ENCODE results near the gene NCOA6. TPM values are rescaled to one million over a fixed set of nuclear protein-coding genes. Genes with fewer than 3 reads are reported as not detected.

The NCOA6 gene
- total and polyA plus RNA-seq, 2 donors (not counting 1 experiment from before 2014, with no cell fraction given), result 8.1 to 12.0 TPM

DNA sequence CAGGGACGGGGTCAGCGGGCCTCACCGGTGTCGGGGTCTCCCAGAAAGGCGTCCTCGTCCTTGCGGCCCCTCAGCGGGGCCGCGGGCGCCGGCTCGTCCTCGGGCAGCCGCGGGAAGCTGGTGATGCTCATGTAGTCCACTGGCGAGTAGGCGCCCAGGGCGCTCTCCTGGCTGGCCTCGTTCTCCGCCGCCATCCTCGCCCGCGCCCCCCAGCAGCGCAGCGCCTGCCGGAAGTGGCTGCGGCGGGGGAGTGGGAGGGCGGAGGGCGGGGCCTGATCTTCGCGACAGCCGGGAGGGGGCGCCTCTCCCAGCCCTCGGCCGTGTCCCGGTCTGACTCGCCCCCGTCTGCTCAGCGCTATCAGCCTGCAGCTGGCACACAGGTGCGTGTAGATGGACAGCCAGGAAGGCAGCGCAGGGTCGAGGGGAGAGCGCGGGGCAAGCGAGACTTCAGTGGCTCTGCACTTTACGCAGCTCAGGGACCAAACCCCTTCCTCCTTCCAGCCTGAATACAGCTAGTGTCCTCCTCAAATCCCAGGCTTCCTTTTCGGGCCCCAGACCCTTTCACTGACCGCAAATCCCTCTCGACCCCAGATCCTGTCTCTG, 47.3 kb upstream of the NCOA6 start, which contains the start of gene GGT7:
Gene GGT7 (minus strand): TSS at position 235 of the 603 bp plus-strand sequence. CDS start 41 bp downstream, at position 194.
- peak within 1 kb of the TSS; percentile 79 for H2AFZ ChIP-seq (ENCODE audit: low read length)
- H3K4me2 ChIP-seq (ENCODE audit: extremely low read depth, insufficient read depth, low read length), result peak within 1 kb of the TSS; percentile 93
- H3K9ac ChIP-seq (ENCODE audit: insufficient read depth, low read length), result peak within 1 kb of the TSS; percentile 49
- no peaks in the 10 kb centered on the region for H3K27me3 ChIP-seq (ENCODE audit: control insufficient read depth, insufficient read depth, low read length)
- peak; percentile 57 to 67 for DNase-seq (ENCODE audit: low read depth in 2 of 2)
- peak within 1 kb of the TSS; percentile 4 for H3K27ac ChIP-seq (ENCODE audit: insufficient read depth, low read length)
- no peaks in the 10 kb centered on the region for H3K36me3 ChIP-seq (ENCODE audit: control insufficient read depth, insufficient read depth, low read length)
- no peak for TF ChIP-seq EZH2 (IDR thresholded peaks at IDR 0.05; ENCODE audit: low read length, missing control alignments)
- TF ChIP-seq, protein P1, sequence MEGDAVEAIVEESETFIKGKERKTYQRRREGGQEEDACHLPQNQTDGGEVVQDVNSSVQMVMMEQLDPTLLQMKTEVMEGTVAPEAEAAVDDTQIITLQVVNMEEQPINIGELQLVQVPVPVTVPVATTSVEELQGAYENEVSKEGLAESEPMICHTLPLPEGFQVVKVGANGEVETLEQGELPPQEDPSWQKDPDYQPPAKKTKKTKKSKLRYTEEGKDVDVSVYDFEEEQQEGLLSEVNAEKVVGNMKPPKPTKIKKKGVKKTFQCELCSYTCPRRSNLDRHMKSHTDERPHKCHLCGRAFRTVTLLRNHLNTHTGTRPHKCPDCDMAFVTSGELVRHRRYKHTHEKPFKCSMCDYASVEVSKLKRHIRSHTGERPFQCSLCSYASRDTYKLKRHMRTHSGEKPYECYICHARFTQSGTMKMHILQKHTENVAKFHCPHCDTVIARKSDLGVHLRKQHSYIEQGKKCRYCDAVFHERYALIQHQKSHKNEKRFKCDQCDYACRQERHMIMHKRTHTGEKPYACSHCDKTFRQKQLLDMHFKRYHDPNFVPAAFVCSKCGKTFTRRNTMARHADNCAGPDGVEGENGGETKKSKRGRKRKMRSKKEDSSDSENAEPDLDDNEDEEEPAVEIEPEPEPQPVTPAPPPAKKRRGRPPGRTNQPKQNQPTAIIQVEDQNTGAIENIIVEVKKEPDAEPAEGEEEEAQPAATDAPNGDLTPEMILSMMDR (conservative IDR thresholded peaks at IDR 0.05 in 1 of 2, IDR thresholded peaks at IDR 0.05 in 1 of 2; ENCODE audit: low read depth in 1 of 2, low read length in 2 of 2), result peak; percentile 35 to 48
- H3K4me1 ChIP-seq (ENCODE audit: control insufficient read depth, extremely low read depth, insufficient read depth, low read length), result peaks cover 11% of the 10 kb centered on the region
- no peaks in the 10 kb centered on the region for H3K9me3 ChIP-seq (ENCODE audit: control insufficient read depth, insufficient read depth, low read depth, low read length)
- H4K20me1 ChIP-seq (ENCODE audit: control insufficient read depth, extremely low read depth, insufficient read depth, low read length), result no peaks in the 10 kb centered on the region
- H3K79me2 ChIP-seq (ENCODE audit: control insufficient read depth, insufficient read depth, low read length), result peaks cover 5% of the 10 kb centered on the region
- H3K4me3 ChIP-seq (replicated peaks in 1 of 4; ENCODE audit: control extremely low read depth in 1 of 4, insufficient read depth in 1 of 4, low read depth in 3 of 4, low read length in 4 of 4), result peak within 1 kb of the TSS; percentile 47 to 84 (median 70)

DNA sequence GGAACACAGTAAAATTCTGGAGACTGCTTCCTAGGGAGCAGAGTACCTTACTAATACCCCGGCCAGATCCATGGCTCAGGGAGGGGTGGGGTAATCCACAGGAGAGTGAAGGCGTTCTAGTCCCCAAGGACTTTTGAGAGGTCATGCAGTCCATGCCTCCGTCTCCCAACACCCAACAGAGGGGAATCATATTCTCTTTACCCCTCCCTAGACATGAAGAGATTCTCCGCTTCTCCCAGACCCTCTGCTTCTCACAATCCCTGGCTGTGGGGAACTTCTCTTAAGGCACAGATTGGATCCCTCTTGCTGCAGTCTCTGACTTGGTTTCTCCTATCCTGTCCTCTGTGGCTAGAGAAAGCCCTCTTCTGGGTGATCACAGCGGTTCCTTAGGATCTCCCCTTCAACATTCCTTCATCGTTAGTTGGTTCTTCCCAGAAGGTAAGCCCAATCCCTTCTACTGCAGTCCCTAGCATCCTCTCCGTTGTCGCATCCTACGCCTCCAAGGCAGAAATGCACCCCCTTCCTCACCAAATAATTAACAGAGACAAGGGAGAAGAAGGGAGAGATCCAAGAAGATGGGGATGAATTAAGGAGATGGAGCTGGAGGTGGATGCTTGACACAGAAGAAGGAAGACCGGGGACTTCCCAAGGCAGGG, 46.6 kb upstream of the NCOA6 start:
- Histone ChIP-seq H3K36me3 (ENCODE audit: control insufficient read depth, insufficient read depth, low read length) (no peaks in the 10 kb centered on the region), H3K4me1 (ENCODE audit: control insufficient read depth, extremely low read depth, insufficient read depth, low read length) (peaks cover 11% of the 10 kb centered on the region), H3K27ac (ENCODE audit: insufficient read depth, low read length) (peak overlapping the region; percentile 3), H2AFZ (ENCODE audit: low read length) (peak overlapping the region; percentile 79), H3K4me3 (replicated peaks in 1 of 4; ENCODE audit: control extremely low read depth in 1 of 4, insufficient read depth in 1 of 4, low read depth in 3 of 4, low read length in 4 of 4) (peak overlapping the region; percentile 47 to 84 (median 70)), H3K4me2 (ENCODE audit: extremely low read depth, insufficient read depth, low read length) (peak overlapping the region; percentile 92), H3K9ac (ENCODE audit: insufficient read depth, low read length) (peak overlapping the region; percentile 49), H3K27me3 (ENCODE audit: control insufficient read depth, insufficient read depth, low read length) (no peaks in the 10 kb centered on the region), H3K79me2 (ENCODE audit: control insufficient read depth, insufficient read depth, low read length) (peaks cover 3% of the 10 kb centered on the region), H3K9me3 (ENCODE audit: control insufficient read depth, insufficient read depth, low read depth, low read length) (no peaks in the 10 kb centered on the region), H4K20me1 (ENCODE audit: control insufficient read depth, extremely low read depth, insufficient read depth, low read length) (no peaks in the 10 kb centered on the region)
- TF ChIP-seq, protein P1 (conservative IDR thresholded peaks at IDR 0.05 in 1 of 2, IDR thresholded peaks at IDR 0.05 in 1 of 2; ENCODE audit: low read depth in 1 of 2, low read length in 2 of 2), result no peak
- TF ChIP-seq EZH2 (IDR thresholded peaks at IDR 0.05; ENCODE audit: low read length, missing control alignments), result no peak
- DNase-seq (ENCODE audit: low read depth in 2 of 2), result no peak

DNA sequence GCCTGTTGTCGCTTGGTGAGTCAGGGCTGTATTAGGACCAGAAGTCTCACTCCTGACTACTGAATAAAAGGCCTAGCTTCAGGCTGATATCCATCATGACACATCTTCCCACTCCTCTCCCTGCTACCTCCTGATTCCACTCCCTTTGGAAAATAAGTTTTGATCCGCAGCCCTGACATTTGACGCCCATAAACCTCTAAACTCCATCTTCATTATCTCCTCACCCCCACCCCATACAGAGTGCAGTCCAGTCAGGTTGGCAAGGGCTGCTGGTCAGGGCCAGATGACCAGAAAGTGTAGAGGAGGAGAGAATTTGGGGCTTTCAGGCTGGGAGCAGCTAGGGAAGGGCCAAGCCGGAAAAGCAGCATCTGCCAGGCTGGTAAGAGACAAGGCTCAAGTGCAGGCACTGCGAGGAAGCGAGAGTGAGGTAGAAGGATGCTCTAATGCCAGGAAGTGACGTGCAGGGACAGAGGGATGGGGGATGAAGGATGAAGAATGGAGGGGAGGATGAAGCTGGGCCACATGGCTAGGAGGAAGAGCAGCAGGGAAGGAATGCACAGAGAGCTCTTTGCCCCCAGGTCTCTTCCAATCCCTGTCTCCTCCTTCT, 46.0 kb upstream of the NCOA6 start:
- H3K36me3 ChIP-seq (ENCODE audit: control insufficient read depth, insufficient read depth, low read length), result no peaks in the 10 kb centered on the region
- H3K27me3 ChIP-seq (ENCODE audit: control insufficient read depth, insufficient read depth, low read length), result no peaks in the 10 kb centered on the region
- H4K20me1 ChIP-seq (ENCODE audit: control insufficient read depth, extremely low read depth, insufficient read depth, low read length), result no peaks in the 10 kb centered on the region
- H3K4me2 ChIP-seq (ENCODE audit: extremely low read depth, insufficient read depth, low read length), result peak overlapping the region; percentile 92
- DNase-seq (ENCODE audit: low read depth in 2 of 2), result no peak
- no peak for TF ChIP-seq EZH2 (IDR thresholded peaks at IDR 0.05; ENCODE audit: low read length, missing control alignments)
- TF ChIP-seq, protein P1 (conservative IDR thresholded peaks at IDR 0.05 in 1 of 2, IDR thresholded peaks at IDR 0.05 in 1 of 2; ENCODE audit: low read depth in 1 of 2, low read length in 2 of 2), result no peak
- H3K4me3 ChIP-seq (replicated peaks in 1 of 4; ENCODE audit: control extremely low read depth in 1 of 4, insufficient read depth in 1 of 4, low read depth in 3 of 4, low read length in 4 of 4), result peak overlapping the region in 1 of 4 experiments; percentile 84
- no peaks in the 10 kb centered on the region for H3K9me3 ChIP-seq (ENCODE audit: control insufficient read depth, insufficient read depth, low read depth, low read length)
- no peak overlapping the region for H2AFZ ChIP-seq (ENCODE audit: low read length)
- H3K4me1 ChIP-seq (ENCODE audit: control insufficient read depth, extremely low read depth, insufficient read depth, low read length), result peaks cover 11% of the 10 kb centered on the region
- no peak overlapping the region for H3K27ac ChIP-seq (ENCODE audit: insufficient read depth, low read length)
- no peak overlapping the region for H3K9ac ChIP-seq (ENCODE audit: insufficient read depth, low read length)
- H3K79me2 ChIP-seq (ENCODE audit: control insufficient read depth, insufficient read depth, low read length), result no peaks in the 10 kb centered on the region
